Esophagus muscularis mucosa (tissue), 3 donors: ENCODE results near the gene SH2D7.

Experiments used
- POLR2A ChIP-seq: fragments of 450-650 bp; IDR thresholded peaks from one replicate; pipeline ENCODE4 v1.6.1; 2017; ENCODE audit warnings: antibody characterized with exemption, moderate library complexity, mild to moderate bottlenecking, low read depth
- POLR2AphosphoS5 ChIP-seq, 2 donors: sonication (generic); formaldehyde crosslinking; IDR thresholded peaks; one replicate each; pipeline ENCODE4 v1.6.1; 2017; ENCODE audit warnings: antibody characterized with exemption in 2 of 2
- TF ChIP-seq, protein P1 (sequence below), 3 experiments: fragments of 200-600 bp in 2 of 3; fragments of 450-650 bp in 1 of 3; sonication (generic) in 2 of 3; IDR thresholded peaks; one replicate each; pipeline ENCODE4 v1.5.1; 2017 to 2019; ENCODE audit warnings: antibody characterized with exemption in 3 of 3, mild to moderate bottlenecking in 2 of 3, moderate library complexity in 1 of 3

DNA sequence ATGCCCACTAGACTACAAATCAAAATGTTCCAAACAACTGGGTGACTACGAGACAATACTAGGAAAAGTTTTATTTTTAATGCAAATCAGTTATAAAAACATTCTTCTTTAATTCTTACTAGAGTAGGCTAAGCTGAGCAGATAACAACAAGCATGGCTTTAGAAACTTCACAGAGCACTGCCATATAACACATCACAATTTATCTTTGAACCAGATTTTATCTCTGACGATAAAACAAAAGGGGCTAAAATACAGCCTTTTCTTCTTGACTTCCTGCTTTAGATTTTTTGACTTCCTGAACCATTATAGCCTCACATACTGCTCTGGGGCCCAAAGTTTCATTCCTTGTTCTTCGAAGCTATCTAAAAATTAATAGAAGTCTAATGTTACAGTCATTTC, 40.8 kb upstream of the SH2D7 start:
- TF ChIP-seq, protein P1, sequence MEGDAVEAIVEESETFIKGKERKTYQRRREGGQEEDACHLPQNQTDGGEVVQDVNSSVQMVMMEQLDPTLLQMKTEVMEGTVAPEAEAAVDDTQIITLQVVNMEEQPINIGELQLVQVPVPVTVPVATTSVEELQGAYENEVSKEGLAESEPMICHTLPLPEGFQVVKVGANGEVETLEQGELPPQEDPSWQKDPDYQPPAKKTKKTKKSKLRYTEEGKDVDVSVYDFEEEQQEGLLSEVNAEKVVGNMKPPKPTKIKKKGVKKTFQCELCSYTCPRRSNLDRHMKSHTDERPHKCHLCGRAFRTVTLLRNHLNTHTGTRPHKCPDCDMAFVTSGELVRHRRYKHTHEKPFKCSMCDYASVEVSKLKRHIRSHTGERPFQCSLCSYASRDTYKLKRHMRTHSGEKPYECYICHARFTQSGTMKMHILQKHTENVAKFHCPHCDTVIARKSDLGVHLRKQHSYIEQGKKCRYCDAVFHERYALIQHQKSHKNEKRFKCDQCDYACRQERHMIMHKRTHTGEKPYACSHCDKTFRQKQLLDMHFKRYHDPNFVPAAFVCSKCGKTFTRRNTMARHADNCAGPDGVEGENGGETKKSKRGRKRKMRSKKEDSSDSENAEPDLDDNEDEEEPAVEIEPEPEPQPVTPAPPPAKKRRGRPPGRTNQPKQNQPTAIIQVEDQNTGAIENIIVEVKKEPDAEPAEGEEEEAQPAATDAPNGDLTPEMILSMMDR (IDR thresholded peaks at IDR 0.05): no peak
- TF ChIP-seq POLR2AphosphoS5 (IDR thresholded peaks at IDR 0.05) (no peak), POLR2A (no peak)
